Esophagus muscularis mucosa (tissue), 4 donors: ENCODE measurements around the gene SKIL. TPM values are rescaled to one million over a fixed set of nuclear protein-coding genes. Genes with fewer than 3 reads are reported as not detected.

ENCODE experiments used
- DNase-seq: peaks from one replicate; pipeline ENCODE4 v3.0.0-alpha.2; 2017; ENCODE audit errors: extremely low spot score
- H3K27ac ChIP-seq, 4 donors: fragments of 200-600 bp; sonication (generic); replicated peaks in 1 of 4; 1 replicate in 3 of 4; 2 replicates in 1 of 4; pipeline ENCODE4 v1.5.1; 2016 to 2019; ENCODE audit warnings: mild to moderate bottlenecking in 1 of 4
- H3K27me3 ChIP-seq, 4 donors: fragments of 200-600 bp; sonication (generic); one replicate each; pipeline versions ENCODE4 v1.5.1 to v1.6.0; 2016 to 2019
- H3K36me3 ChIP-seq, 4 donors: fragments of 200-600 bp; sonication (generic); one replicate each; pipeline ENCODE4 v1.5.1; 2016 to 2019
- H3K4me1 ChIP-seq, 4 donors: fragments of 200-600 bp; sonication (generic); one replicate each; pipeline ENCODE4 v1.5.1; 2016 to 2019
- H3K4me3 ChIP-seq, 4 donors: fragments of 200-600 bp; sonication (generic); 1 replicate in 2 of 4; 2 replicates in 2 of 4; pipeline ENCODE4 v1.5.1; 2016 to 2019; ENCODE audit warnings: mild to moderate bottlenecking in 4 of 4, moderate library complexity in 1 of 4
- H3K9me3 ChIP-seq, 4 donors: fragments of 200-600 bp; sonication (generic); 1 replicate in 3 of 4; 2 replicates in 1 of 4; pipeline ENCODE4 v1.5.1; 2016 to 2019
- CTCF ChIP-seq, 3 experiments: fragments of 200-600 bp in 2 of 3; fragments of 450-650 bp in 1 of 3; sonication (generic) in 2 of 3; IDR thresholded peaks; one replicate each; pipeline ENCODE4 v1.5.1; 2017 to 2019; ENCODE audit warnings: antibody characterized with exemption in 3 of 3, mild to moderate bottlenecking in 2 of 3, moderate library complexity in 1 of 3
- EP300 ChIP-seq: sonication (generic); formaldehyde crosslinking; IDR thresholded peaks from one replicate; pipeline ENCODE4 v1.6.1; 2017; ENCODE audit warnings: antibody characterized with exemption
- POLR2A ChIP-seq: fragments of 450-650 bp; IDR thresholded peaks from one replicate; pipeline ENCODE4 v1.6.1; 2017; ENCODE audit warnings: antibody characterized with exemption, moderate library complexity, mild to moderate bottlenecking, low read depth
- POLR2AphosphoS5 ChIP-seq, 2 donors: sonication (generic); formaldehyde crosslinking; IDR thresholded peaks; one replicate each; pipeline ENCODE4 v1.6.1; 2017; ENCODE audit warnings: antibody characterized with exemption in 2 of 2
- WGBS: methylation state at CpG from one replicate; pipeline ENCODE4 v1.1.5; 2018; 5-methylcytosine and 5-hydroxymethylcytosine counted together
- intact Hi-C: fragments of 100-400 bp; cut with DNase I; formaldehyde crosslinking; loops from one replicate; pipeline ENCODE4 v1.15.1; 2023
- total RNA-seq, 4 donors: library from RNA; depleted of rRNA; stranded (reverse); fragments of >200 nt; gene quantifications; one replicate each; pipeline versions ENCODE4 v1.1.0 to v1.2.1, GENCODE V29; 2016

Gene SKIL
- total RNA-seq, 4 donors from 2014 or later: 34.7 to 54.4 (median 39.5) TPM

GRCh38 chr3:170424879-170425278, 67.4 kb downstream of the SKIL start:
- Histone ChIP-seq H3K4me1 (peaks cover 4 to 8% (median 6%) of the 10 kb centered on the region in 4 donors), H3K9me3 (no peaks in the 10 kb centered on the region), H3K36me3 (no peaks in the 10 kb centered on the region), H3K4me3 (no peak overlapping the region), H3K27me3 (peaks cover 0 to 11% (median under 1%) of the 10 kb centered on the region in 4 donors), H3K27ac (peak overlapping the region in 1 of 4 donors; percentile 15)
- DNase-seq: no peak
- 79% methylated on average over 8 of the region's 8 CpGs for WGBS
- TF ChIP-seq POLR2AphosphoS5 (IDR thresholded peaks at IDR 0.05) (no peak), POLR2A (no peak), EP300 (no peak), CTCF (IDR thresholded peaks at IDR 0.05) (no peak)
- intact Hi-C loops: no loop called here

- H3K9me3 ChIP-seq: no peaks in the 10 kb centered on the region
- H3K36me3 ChIP-seq: no peaks in the 10 kb centered on the region
- peaks cover 0 to 4% (median 2%) of the 10 kb centered on the region in 4 donors for H3K4me1 ChIP-seq
- no peak for DNase-seq
- 78% methylated on average over 11 of the region's 11 CpGs for WGBS
- intact Hi-C loops: no loop called here
- H3K27ac ChIP-seq: peak overlapping the region in 3 of 4 donors; percentile 15 to 30 (median 27)
- peaks cover 0 to 5% (median 0%) of the 10 kb centered on the region in 4 donors for H3K27me3 ChIP-seq
- H3K4me3 ChIP-seq: no peak overlapping the region
- TF ChIP-seq CTCF (IDR thresholded peaks at IDR 0.05) (no peak), EP300 (no peak), POLR2A (no peak), POLR2AphosphoS5 (IDR thresholded peaks at IDR 0.05) (no peak)
These were observed 68.2 kb downstream of the SKIL start for GRCh38 chr3:170425491-170426239.

- intact Hi-C loops: no loop called here
- no peak for TF ChIP-seq POLR2A
- TF ChIP-seq EP300: no peak
- TF ChIP-seq CTCF (IDR thresholded peaks at IDR 0.05): no peak
- TF ChIP-seq POLR2AphosphoS5 (IDR thresholded peaks at IDR 0.05): no peak
- H3K27ac ChIP-seq: no peak overlapping the region
- no peak overlapping the region for H3K4me3 ChIP-seq
- H3K4me1 ChIP-seq: peaks cover 0 to 4% (median 0%) of the 10 kb centered on the region in 4 donors
- 73% methylated on average over 2 of the region's 2 CpGs for WGBS
- no peak for DNase-seq
- no peaks in the 10 kb centered on the region for H3K9me3 ChIP-seq
- peaks cover 0 to 5% (median 0%) of the 10 kb centered on the region in 4 donors for H3K27me3 ChIP-seq
- H3K36me3 ChIP-seq: no peaks in the 10 kb centered on the region
These were observed 68.8 kb downstream of the SKIL start for GRCh38 chr3:170426240-170426797.

GRCh38 chr3:170428095-170428494, 70.6 kb downstream of the SKIL start:
- Histone ChIP-seq H3K9me3 (no peaks in the 10 kb centered on the region), H3K27ac (no peak overlapping the region), H3K4me3 (no peak overlapping the region), H3K36me3 (no peaks in the 10 kb centered on the region), H3K4me1 (no peaks in the 10 kb centered on the region), H3K27me3 (peaks cover 0 to 5% (median 0%) of the 10 kb centered on the region in 4 donors)
- 71% methylated on average over 2 of the region's 2 CpGs for WGBS
- no peak for DNase-seq
- TF ChIP-seq CTCF (IDR thresholded peaks at IDR 0.05): no peak
- intact Hi-C loops: no loop called here
